Endometrium (tissue), 2 donors: ENCODE data around the gene SLC5A9.
"Not testable (repeated sequence)": the region's sequence is repeated elsewhere in the genome, so short reads cannot be mapped to it uniquely, and the experiment has no call there.

Source experiments
- FAIRE-seq: peaks from 2 replicates; lab custom pipeline; 2012; peaks lifted over from hg19 to GRCh38; lab: Jason Lieb, UNC
- donor health status: control.
- donor health status: control.

SLC5A9 gene

GRCh38 chr1:48222501-48223242 lies at the start of gene SLC5A9:
Gene SLC5A9, plus strand, starts transcription at chr1:48222716. Its CDS starts 21 bp downstream, at chr1:48222737.
- no peak for FAIRE-seq

- FAIRE-seq, result no peak
Measured at GRCh38 chr1:48175116-48175515, 47.4 kb upstream of the SLC5A9 start.

GRCh38 chr1:48177257-48177656 lies 45.3 kb upstream of the SLC5A9 start:
- no peak for FAIRE-seq

GRCh38 chr1:48181669-48182367 lies 40.7 kb upstream of the SLC5A9 start:
- no peak for FAIRE-seq

- no peak for FAIRE-seq
Measured at GRCh38 chr1:48182439-48182838, 40.1 kb upstream of the SLC5A9 start.

- no peak for FAIRE-seq
Measured at GRCh38 chr1:48186306-48186839, 36.1 kb upstream of the SLC5A9 start.

- no peak for FAIRE-seq
Measured at GRCh38 chr1:48187969-48188563, 34.5 kb upstream of the SLC5A9 start.

GRCh38 chr1:48190881-48191280 lies 31.6 kb upstream of the SLC5A9 start:
- FAIRE-seq, result no peak

- no peak for FAIRE-seq
Measured at GRCh38 chr1:48194801-48195200, 27.7 kb upstream of the SLC5A9 start.

- FAIRE-seq, result no peak
Measured at GRCh38 chr1:48196237-48196636, 26.3 kb upstream of the SLC5A9 start.

- FAIRE-seq, result no peak
Measured at GRCh38 chr1:48198970-48199369, 23.5 kb upstream of the SLC5A9 start.

GRCh38 chr1:48200166-48200900 lies 22.2 kb upstream of the SLC5A9 start:
- no peak for FAIRE-seq

GRCh38 chr1:48202030-48202752 lies 20.3 kb upstream of the SLC5A9 start:
- FAIRE-seq, result peak; percentile 84

GRCh38 chr1:48203287-48203900 lies 19.1 kb upstream of the SLC5A9 start:
- FAIRE-seq, result no peak

GRCh38 chr1:48205522-48205921 lies 17.0 kb upstream of the SLC5A9 start:
- no peak for FAIRE-seq

GRCh38 chr1:48206371-48206770 lies 16.1 kb upstream of the SLC5A9 start:
- no peak for FAIRE-seq

GRCh38 chr1:48207131-48207530 lies 15.4 kb upstream of the SLC5A9 start:
- no peak for FAIRE-seq

- no peak for FAIRE-seq
Measured at GRCh38 chr1:48207536-48208075, 14.9 kb upstream of the SLC5A9 start.

- FAIRE-seq, result no peak
Measured at GRCh38 chr1:48208251-48208650, 14.3 kb upstream of the SLC5A9 start.

GRCh38 chr1:48208652-48209051 lies 13.9 kb upstream of the SLC5A9 start:
- no peak for FAIRE-seq

- not testable (repeated sequence) for FAIRE-seq
Measured at GRCh38 chr1:48213462-48213861, 9.1 kb upstream of the SLC5A9 start.
